Measurements from ENCODE around the gene BTG4. TPM values are rescaled to one million over a fixed set of nuclear protein-coding genes. Genes with fewer than 3 reads are reported as not detected.

The BTG4 gene
- total and polyA plus RNA-seq, 9 of the 15 experiments (the other 6 are each of a cell fraction or from before 2014, with no cell fraction given): not detected

DNA sequence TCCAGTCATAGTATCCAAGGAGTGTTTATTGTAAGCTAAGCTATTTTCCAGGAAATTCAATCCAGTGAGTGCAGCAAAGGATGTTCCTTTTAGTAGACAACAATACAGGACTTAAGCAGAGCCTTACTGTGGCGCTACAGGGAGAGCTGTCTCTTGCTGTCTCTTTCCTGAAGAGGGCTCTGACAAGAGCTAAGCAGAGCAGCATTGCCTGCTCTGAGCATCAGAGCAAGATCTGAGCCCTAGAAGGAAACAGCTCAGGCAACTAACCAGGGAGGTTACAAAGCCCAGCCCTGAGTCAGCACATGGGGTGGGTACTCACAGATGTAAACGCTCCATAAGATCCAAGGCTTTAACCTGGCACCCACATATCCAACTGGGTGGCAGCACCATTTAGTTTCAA lies 36.3 kb upstream of the BTG4 start (continued):
- no peak for TF ChIP-seq ZKSCAN8 (CRISPR knock-in tag; IDR thresholded peaks at IDR 0.05)
- no peak for TF ChIP-seq BRD9 (IDR thresholded peaks at IDR 0.05; ENCODE audit: low read depth, partially characterized antibody)
- TF ChIP-seq PHF21A (IDR thresholded peaks at IDR 0.05; ENCODE audit: borderline replicate concordance, low read depth): no peak
- TF ChIP-seq, protein P1, sequence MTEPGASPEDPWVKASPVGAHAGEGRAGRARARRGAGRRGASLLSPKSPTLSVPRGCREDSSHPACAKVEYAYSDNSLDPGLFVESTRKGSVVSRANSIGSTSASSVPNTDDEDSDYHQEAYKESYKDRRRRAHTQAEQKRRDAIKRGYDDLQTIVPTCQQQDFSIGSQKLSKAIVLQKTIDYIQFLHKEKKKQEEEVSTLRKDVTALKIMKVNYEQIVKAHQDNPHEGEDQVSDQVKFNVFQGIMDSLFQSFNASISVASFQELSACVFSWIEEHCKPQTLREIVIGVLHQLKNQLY (CRISPR knock-in tag; conservative IDR thresholded peaks at IDR 0.05): no peak

DNA sequence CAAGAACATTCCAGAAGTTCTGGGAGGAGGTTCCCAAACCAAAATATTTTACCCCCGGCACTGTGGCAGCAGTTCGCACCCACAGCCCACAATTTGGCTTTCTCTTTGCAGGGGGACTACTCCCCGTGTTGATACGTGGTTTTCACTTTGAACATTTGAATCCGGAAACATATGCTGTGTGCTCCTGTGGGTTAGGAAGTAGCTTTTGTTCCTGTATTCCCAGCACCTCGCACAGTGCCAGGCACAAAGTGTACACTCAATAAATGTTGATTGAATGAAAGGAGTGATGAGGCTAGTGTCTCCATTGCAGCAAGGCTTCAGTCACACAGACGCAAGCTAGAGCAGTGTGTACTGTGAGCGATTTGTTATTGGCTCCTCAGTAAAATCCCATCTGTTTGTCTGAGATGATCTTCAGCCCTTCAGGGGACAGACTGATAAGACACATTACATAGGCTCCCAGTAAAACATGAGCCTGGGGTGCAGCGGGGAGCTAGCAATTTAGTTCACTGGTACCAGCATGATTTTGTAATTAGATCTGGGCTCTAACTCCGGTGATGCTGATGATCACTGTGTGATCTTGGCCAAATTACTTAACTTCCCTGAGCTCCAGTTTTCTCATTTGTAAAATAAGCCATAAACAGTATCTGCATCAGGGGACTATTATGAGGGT lies 30.6 kb upstream of the BTG4 start:
- WGBS (ENCODE audit: insufficient coverage, low coverage, missing lambda C conversion rate): 4% methylated on average over 10 of the region's 10 CpGs
- Histone ChIP-seq H4K20me1 (replicated peaks; ENCODE audit: control insufficient read depth, insufficient read depth, low read length) (no peaks in the 10 kb centered on the region), H3K9me3 (replicated peaks; ENCODE audit: control insufficient read depth, insufficient read depth, low read depth, low read length) (no peaks in the 10 kb centered on the region), H3K4me1 (replicated peaks in 1 of 2; ENCODE audit: control insufficient read depth in 2 of 2, insufficient read depth in 2 of 2, low read length in 2 of 2) (peaks cover 0 to 14% of the 10 kb centered on the region in 2 experiments; a peak in 1 of 5 replicates), H3K4me2 (ENCODE audit: insufficient read depth, low read length) (no peak overlapping the region), H3K79me2 (ENCODE audit: control insufficient read depth, insufficient read depth, low read length) (no peaks in the 10 kb centered on the region), H2AFZ (ENCODE audit: low read depth, low read length) (no peak overlapping the region), H3K9ac (ENCODE audit: insufficient read depth in 1 of 2, low read depth in 2 of 2, low read length in 2 of 2) (no peak overlapping the region), H3K27ac (ENCODE audit: extremely low read depth, low read depth, low read length) (no peak overlapping the region), H3K27me3 (ENCODE audit: control insufficient read depth in 2 of 2, insufficient read depth in 2 of 2, low read length in 2 of 2) (peaks cover 19 to 43% of the 10 kb centered on the region in 2 experiments), H3K36me3 (ENCODE audit: control insufficient read depth, insufficient read depth, low read length) (no peaks in the 10 kb centered on the region), H3K9me1 (ENCODE audit: control insufficient read depth, insufficient read depth, low read length) (no peaks in the 10 kb centered on the region), H3K4me3 (no peak overlapping the region)
- FAIRE-seq: no peak
- intact Hi-C loops (cut with micrococcal nuclease): no loop called here
- POLR2A ChIA-PET: interaction anchor here (0.8 to 1.3 kb wide), 4 partner anchors 11 to 18 kb away, joined by 3 to 8 read pairs (median 3); no protein-coding TSS in a partner anchor
- CTCF ChIA-PET (ENCODE audit: low intra/inter-chr PET ratio): interaction anchor here (0.5 kb wide), 1 partner anchor 12 kb away, joined by 3 read pairs; no protein-coding TSS in a partner anchor
- in situ Hi-C loops (cut with MboI): no loop called here
- TF ChIP-seq SP2 (IDR thresholded peaks at IDR 0.05; ENCODE audit: extremely low read depth, low read depth, low read length, poor library complexity, severe bottlenecking) (no peak), ELF1 (tag; IDR thresholded peaks at IDR 0.05) (no peak), RBM25 (IDR thresholded peaks at IDR 0.05; ENCODE audit: low read depth, low read length, severe bottlenecking) (peak; percentile 19)
- TF ChIP-seq, protein P2, sequence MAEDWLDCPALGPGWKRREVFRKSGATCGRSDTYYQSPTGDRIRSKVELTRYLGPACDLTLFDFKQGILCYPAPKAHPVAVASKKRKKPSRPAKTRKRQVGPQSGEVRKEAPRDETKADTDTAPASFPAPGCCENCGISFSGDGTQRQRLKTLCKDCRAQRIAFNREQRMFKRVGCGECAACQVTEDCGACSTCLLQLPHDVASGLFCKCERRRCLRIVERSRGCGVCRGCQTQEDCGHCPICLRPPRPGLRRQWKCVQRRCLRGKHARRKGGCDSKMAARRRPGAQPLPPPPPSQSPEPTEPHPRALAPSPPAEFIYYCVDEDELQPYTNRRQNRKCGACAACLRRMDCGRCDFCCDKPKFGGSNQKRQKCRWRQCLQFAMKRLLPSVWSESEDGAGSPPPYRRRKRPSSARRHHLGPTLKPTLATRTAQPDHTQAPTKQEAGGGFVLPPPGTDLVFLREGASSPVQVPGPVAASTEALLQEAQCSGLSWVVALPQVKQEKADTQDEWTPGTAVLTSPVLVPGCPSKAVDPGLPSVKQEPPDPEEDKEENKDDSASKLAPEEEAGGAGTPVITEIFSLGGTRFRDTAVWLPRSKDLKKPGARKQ (CRISPR knock-in tag; IDR thresholded peaks at IDR 0.05): no peak
- no peak; the same call in 1 of the 3 replicates for ATAC-seq
- no TSS peak for BruUV-seq (replicated peaks)
- DNase-seq (ENCODE audit: extremely low read depth in 1 of 4, low spot score in 3 of 4): no peak

Measured in K562 (cell line).